HEK293T (cell line): Measurements from ENCODE around the gene DIO1.
"Not testable (repeated sequence)": the region's sequence is repeated elsewhere in the genome, so short reads cannot be mapped to it uniquely, and the experiment has no call there.

Source experiments
- CTCF ChIA-PET: fragments of 350-600 bp; formaldehyde crosslinking; extraction: SDS; loops from one replicate; lab custom pipeline; 2021; ENCODE audit warnings: antibody characterized with exemption, inconsistent platforms; lab: Yijun Ruan, JAX
- POLR2A ChIA-PET: fragments of 350-600 bp; formaldehyde crosslinking; extraction: SDS; loops from one replicate; lab custom pipeline; 2020; ENCODE audit warnings: antibody characterized with exemption, inconsistent platforms; lab: Yijun Ruan, JAX
- DNase-seq: peaks from one replicate; pipeline ENCODE4 v3.0.0; 2012; ENCODE audit warnings: mixed read lengths; ENCODE audit errors: extremely low spot score
- ARNT ChIP-seq: fragments of 450-650 bp; IDR thresholded peaks from 2 replicates; pipeline ENCODE4 v1.6.1; 2017; ENCODE audit warnings: mild to moderate bottlenecking
- BHLHE40 ChIP-seq: fragments of 450-650 bp; IDR thresholded peaks from 2 replicates; pipeline ENCODE4 v1.6.1; 2016; ENCODE audit warnings: mild to moderate bottlenecking, moderate library complexity, borderline replicate concordance
- CTBP1 ChIP-seq: fragments of 450-650 bp; IDR thresholded peaks from 2 replicates; pipeline ENCODE4 v1.6.1; 2016; ENCODE audit warnings: borderline replicate concordance
- ELF4 ChIP-seq: fragments of 450-650 bp; IDR thresholded peaks from 2 replicates; pipeline ENCODE4 v1.6.1; 2017; ENCODE audit warnings: antibody characterized with exemption
- FOXA1 ChIP-seq: fragments of 450-650 bp; IDR thresholded peaks from 2 replicates; pipeline ENCODE4 v1.6.1; 2016; ENCODE audit warnings: mild to moderate bottlenecking
- FOXK2 ChIP-seq: fragments of 450-650 bp; IDR thresholded peaks from 2 replicates; pipeline ENCODE4 v1.6.1; 2016; ENCODE audit warnings: mild to moderate bottlenecking
- FOXM1 ChIP-seq: fragments of 450-650 bp; IDR thresholded peaks from 2 replicates; pipeline ENCODE4 v1.6.1; 2017; ENCODE audit warnings: mild to moderate bottlenecking, borderline replicate concordance
- HDGF ChIP-seq: fragments of 450-650 bp; IDR thresholded peaks from 2 replicates; pipeline ENCODE4 v1.6.1; 2017; ENCODE audit warnings: antibody characterized with exemption, borderline replicate concordance
- L3MBTL2 ChIP-seq: fragments of 450-650 bp; conservative IDR thresholded peaks from 2 replicates; pipeline ENCODE4 v1.6.1; 2016; ENCODE audit warnings: mild to moderate bottlenecking
- LEF1 ChIP-seq: fragments of 450-650 bp; IDR thresholded peaks from 2 replicates; pipeline ENCODE4 v1.6.1; 2017; ENCODE audit warnings: mild to moderate bottlenecking, borderline replicate concordance
- NFRKB ChIP-seq: fragments of 450-650 bp; IDR thresholded peaks from 2 replicates; pipeline ENCODE4 v1.6.1; 2016; ENCODE audit warnings: mild to moderate bottlenecking, moderate library complexity
- SP1 ChIP-seq: fragments of 450-650 bp; IDR thresholded peaks from 2 replicates; pipeline ENCODE4 v1.6.1; 2017
- SUZ12 ChIP-seq: fragments of 450-650 bp; IDR thresholded peaks from 2 replicates; pipeline ENCODE4 v1.6.1; 2016; ENCODE audit warnings: mild to moderate bottlenecking
- TARDBP ChIP-seq: fragments of 450-650 bp; IDR thresholded peaks from 2 replicates; pipeline ENCODE4 v1.6.1; 2016
- ZNF384 ChIP-seq: fragments of 450-650 bp; IDR thresholded peaks from 2 replicates; pipeline ENCODE4 v1.6.1; 2016
- TF ChIP-seq, protein P1 (sequence below): fragments of 450-650 bp; IDR thresholded peaks from 2 replicates; pipeline ENCODE4 v1.6.1; 2016

DIO1 gene

DNA sequence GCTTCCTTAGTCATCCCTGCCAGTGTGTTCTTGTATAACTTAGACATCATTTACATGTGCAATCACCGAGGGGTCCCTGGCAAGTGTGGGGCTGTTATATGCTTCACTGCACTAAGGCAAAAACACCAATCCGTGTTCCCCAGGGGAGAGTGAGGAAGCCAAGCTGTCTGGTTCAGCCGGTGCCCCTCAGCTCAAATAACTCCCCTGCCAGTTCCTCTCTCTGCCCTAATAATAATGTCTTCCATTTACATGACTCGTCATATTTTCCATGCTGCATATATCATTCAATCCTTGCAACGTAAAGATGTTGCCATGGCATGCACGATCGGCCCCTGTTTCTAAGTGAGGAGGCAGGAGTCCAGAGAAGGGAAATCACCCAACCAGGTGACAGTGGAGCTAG, 31.5 kb upstream of the DIO1 start:
- DNase-seq: no peak
- TF ChIP-seq SUZ12 (no peak), FOXK2 (no peak), TARDBP (no peak), BHLHE40 (no peak), HDGF (no peak), FOXM1 (no peak), ARNT (no peak), FOXA1 (no peak), CTBP1 (no peak), ZNF384 (no peak), SP1 (no peak), ELF4 (no peak), L3MBTL2 (no peak), LEF1 (no peak), NFRKB (no peak)
- TF ChIP-seq, protein P1, sequence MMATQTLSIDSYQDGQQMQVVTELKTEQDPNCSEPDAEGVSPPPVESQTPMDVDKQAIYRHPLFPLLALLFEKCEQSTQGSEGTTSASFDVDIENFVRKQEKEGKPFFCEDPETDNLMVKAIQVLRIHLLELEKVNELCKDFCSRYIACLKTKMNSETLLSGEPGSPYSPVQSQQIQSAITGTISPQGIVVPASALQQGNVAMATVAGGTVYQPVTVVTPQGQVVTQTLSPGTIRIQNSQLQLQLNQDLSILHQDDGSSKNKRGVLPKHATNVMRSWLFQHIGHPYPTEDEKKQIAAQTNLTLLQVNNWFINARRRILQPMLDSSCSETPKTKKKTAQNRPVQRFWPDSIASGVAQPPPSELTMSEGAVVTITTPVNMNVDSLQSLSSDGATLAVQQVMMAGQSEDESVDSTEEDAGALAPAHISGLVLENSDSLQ: no peak
- ChIA-PET POLR2A (no interaction called here), CTCF (interaction anchor here (0.7 to 1.0 kb wide), 3 partner anchors 33 to 150 kb away, joined by 3 read pairs; no protein-coding TSS in a partner anchor)

DNA sequence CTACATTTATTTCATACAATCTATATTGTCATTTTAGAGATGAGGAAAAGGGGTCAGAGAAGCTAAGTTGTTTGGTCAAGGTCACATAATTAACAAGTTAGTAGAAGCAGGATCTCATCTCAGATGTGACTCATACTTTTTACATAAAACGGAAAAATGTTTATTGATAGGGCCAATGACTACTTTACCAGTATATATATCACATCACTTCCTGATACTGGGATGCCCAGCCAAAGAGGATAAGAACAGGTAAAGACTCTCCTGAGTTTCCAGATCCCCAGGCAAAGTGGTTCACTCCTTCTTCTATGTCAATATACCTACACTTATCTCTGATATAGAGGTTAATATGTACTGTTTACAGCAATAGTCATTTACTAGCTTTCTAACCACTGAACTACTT, 25.4 kb upstream of the DIO1 start:
- ChIA-PET CTCF (interaction anchor here (0.6 to 0.7 kb wide), 2 partner anchors 10 to 18 kb away, joined by 3 to 7 read pairs; no protein-coding TSS in a partner anchor), POLR2A (interaction anchor here (1.1 to 1.3 kb wide), 2 partner anchors 13 to 77 kb away, joined by 3 read pairs; partner anchors contain the start of gene IFT25)
- no peak for DNase-seq
- TF ChIP-seq LEF1: no peak
- TF ChIP-seq CTBP1: no peak
- TF ChIP-seq FOXA1: no peak
- TF ChIP-seq ARNT: no peak
- TF ChIP-seq SUZ12: no peak
- TF ChIP-seq, protein P1: no peak
- TF ChIP-seq NFRKB: no peak
- TF ChIP-seq FOXM1: no peak

DNA sequence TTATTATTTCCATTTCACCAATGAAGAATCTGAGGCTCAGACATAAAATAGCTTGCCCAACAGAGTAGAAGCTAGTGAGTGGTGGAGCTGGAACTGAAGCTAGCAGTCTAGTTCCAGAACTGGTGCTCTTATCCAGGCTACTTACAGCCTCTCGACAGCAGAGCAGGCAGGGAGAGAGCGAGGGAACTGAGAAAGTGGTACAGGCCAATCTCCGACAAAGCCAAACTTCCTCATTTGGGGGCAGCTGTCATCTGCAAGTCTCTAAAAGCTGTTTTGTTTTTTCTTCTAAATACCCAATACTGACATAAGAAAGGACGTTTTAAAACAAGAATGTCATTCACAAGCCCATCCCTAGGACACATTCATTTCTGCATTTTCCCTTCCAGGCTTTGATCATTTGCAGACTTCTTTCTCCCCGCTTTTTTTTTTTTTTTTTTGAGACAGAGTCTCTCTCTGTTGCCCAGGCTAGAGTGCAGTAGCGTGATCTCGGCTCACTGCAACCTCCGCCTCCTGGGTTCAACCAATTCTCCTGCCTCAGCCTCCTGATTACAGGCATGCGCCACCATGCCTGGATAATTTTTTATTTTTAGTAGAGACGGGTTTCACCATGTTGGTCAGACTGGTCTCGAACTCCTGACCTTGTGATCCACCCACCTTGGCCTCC, 24.4 kb upstream of the DIO1 start:
- no peak for TF ChIP-seq SUZ12
- no peak for TF ChIP-seq ZNF384
- no peak for TF ChIP-seq FOXA1
- no peak for TF ChIP-seq LEF1
- no peak for TF ChIP-seq ARNT
- no peak for TF ChIP-seq FOXM1
- no peak for TF ChIP-seq NFRKB
- TF ChIP-seq TARDBP: no peak
- no peak for TF ChIP-seq FOXK2
- TF ChIP-seq SP1: no peak
- TF ChIP-seq ELF4: no peak
- TF ChIP-seq BHLHE40: no peak
- no peak for TF ChIP-seq L3MBTL2
- no peak for TF ChIP-seq HDGF
- DNase-seq: no peak
- ChIA-PET CTCF (interaction anchor here (0.6 to 1.0 kb wide), 2 partner anchors 9 to 90 kb away, joined by 3 to 4 read pairs; no protein-coding TSS in a partner anchor), POLR2A (interaction anchor here (1.3 kb wide), 1 partner anchor 76 kb away, joined by 3 read pairs; the partner anchor contains the start of gene IFT25)

DNA sequence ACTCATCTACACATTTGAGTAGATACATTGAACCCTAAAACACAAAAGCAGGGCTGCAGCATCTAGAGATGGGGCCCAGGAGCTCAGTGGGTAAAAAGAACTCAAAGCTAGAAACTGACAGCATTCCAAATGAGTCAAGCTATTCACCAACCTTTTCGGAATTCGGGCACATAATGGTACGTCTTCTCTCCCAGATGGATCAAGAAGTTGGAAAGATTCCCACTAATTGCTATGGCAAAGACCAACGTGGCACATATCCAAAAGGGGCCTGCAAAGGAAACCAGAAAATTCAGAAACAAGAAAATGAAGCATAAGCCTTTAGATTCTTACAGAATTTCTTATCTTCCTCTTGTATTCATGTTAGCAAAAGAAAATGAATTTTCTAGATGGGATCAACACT, 22.8 kb upstream of the DIO1 start:
- POLR2A ChIA-PET: no interaction called here
- CTCF ChIA-PET: interaction anchor here (1.2 to 1.6 kb wide), 2 partner anchors 10 to 88 kb away, joined by 4 read pairs; no protein-coding TSS in a partner anchor
- TF ChIP-seq FOXM1 (no peak), L3MBTL2 (no peak), TARDBP (no peak), CTBP1 (no peak), FOXA1 (no peak), SUZ12 (no peak), SP1 (no peak), FOXK2 (no peak)
- TF ChIP-seq, protein P1: no peak

DNA sequence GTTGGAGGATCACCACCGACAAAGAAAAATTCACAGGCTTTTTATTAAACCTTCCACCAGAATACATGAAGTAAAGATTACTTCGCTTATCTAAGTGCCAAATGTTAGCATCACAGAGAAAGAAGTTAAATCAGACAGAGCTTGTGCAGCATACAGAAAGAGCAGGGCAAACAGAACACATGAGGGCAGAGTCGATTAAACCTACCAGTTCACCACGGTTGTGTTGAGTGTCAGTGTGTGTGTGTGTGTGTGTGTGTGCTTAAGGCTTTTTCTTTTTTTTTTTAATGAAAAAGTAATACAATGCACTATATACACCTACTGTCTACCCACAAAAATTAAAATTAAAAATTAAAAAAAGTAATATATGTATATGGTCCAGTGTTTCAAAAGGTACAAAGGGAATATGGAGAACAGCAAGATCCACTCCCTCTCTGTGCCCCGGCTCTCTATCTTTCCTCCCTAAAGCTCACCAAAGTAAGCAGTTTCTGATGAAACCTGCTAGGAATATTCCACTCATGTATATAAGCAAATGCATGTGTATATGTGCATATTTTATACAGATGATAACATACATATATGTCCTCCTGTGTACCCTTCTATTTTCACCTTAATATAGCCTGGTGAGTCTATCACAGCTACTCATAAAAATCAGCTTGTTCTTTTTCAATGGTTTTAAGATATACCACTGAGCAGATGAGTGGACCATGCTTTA, 22.1 kb upstream of the DIO1 start:
- ChIA-PET POLR2A (no interaction called here), CTCF (interaction anchor here (0.6 to 3.1 kb wide), 4 partner anchors 10 to 88 kb away, joined by 4 to 8 read pairs (median 4); no protein-coding TSS in a partner anchor)
- no peak for DNase-seq
- TF ChIP-seq ZNF384 (no peak), ELF4 (no peak), L3MBTL2 (no peak), BHLHE40 (no peak), FOXM1 (no peak), SP1 (no peak), SUZ12 (no peak), FOXK2 (no peak), NFRKB (no peak), FOXA1 (no peak), CTBP1 (no peak), HDGF (no peak), TARDBP (no peak), LEF1 (no peak), ARNT (no peak)
- TF ChIP-seq, protein P1: no peak

More for the DNA sequence above, 22.8 kb upstream of the DIO1 start:
- DNase-seq: no peak

DNA sequence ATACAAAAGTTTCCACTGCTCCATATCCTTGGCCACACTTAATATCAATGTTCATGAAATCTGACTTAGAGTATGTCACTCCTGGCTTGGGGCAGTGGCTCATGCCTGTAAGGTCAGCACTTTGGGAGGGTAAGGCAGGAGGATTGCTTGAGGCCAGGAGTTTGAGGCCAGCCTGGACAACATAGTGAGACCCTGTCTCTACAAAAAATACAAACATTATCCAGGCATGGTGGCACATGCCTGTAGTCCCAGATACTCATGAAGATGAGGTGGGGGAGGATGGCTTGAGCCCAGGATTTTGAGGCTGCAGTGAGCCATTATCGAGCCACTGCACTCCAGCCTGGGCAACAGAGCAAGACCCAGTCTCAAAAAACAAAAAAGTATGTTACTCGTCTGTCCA, 18.8 kb upstream of the DIO1 start:
- DNase-seq, CTCF ChIA-PET: not testable (repeated sequence)
- POLR2A ChIA-PET: interaction anchor here (1.2 kb wide), 1 partner anchor 70 kb away, joined by 3 read pairs; the partner anchor contains the start of gene IFT25
